Smooth muscle cell (in vitro differentiated cells): ENCODE data around the gene ETS2. TPM values are rescaled to one million over a fixed set of nuclear protein-coding genes. Genes with fewer than 3 reads are reported as not detected.

ENCODE experiments used
- DNase-seq: peaks from one replicate; lab custom pipeline; 2025; ENCODE audit not compliant: unreplicated experiment; lab: John Stamatoyannopoulos, UW
- H2AFZ ChIP-seq: fragments of 200-600 bp; sonication (generic); 2 replicates; pipeline ENCODE4 v1.6.0; 2016; ENCODE audit warnings: antibody characterized with exemption, low read depth, mild to moderate bottlenecking
- H3F3A ChIP-seq: fragments of 200-600 bp; sonication (generic); 2 replicates; pipeline ENCODE4 v1.6.0; 2017; ENCODE audit warnings: antibody characterized with exemption, low read depth
- H3K27ac ChIP-seq: fragments of 200-600 bp; sonication (generic); 2 replicates; pipeline ENCODE4 v1.5.1; 2016; ENCODE audit warnings: low read depth, mild to moderate bottlenecking
- H3K27me3 ChIP-seq: fragments of 200-600 bp; sonication (generic); 2 replicates; pipeline ENCODE4 v1.6.1; 2016; ENCODE audit warnings: low read depth, mild to moderate bottlenecking
- H3K36me3 ChIP-seq: fragments of 200-600 bp; sonication (generic); 2 replicates; pipeline ENCODE4 v1.5.1; 2016; ENCODE audit warnings: low read depth
- H3K4me1 ChIP-seq: fragments of 200-600 bp; sonication (generic); 2 replicates; pipeline ENCODE4 v1.5.1; 2016; ENCODE audit warnings: low read depth
- H3K4me2 ChIP-seq: fragments of 200-600 bp; sonication (generic); 2 replicates; pipeline ENCODE4 v1.6.0; 2016; ENCODE audit warnings: mild to moderate bottlenecking
- H3K4me3 ChIP-seq: fragments of 200-600 bp; sonication (generic); 2 replicates; pipeline ENCODE4 v1.5.1; 2016; ENCODE audit warnings: mild to moderate bottlenecking
- H3K79me2 ChIP-seq: fragments of 200-600 bp; sonication (generic); 2 replicates; pipeline ENCODE4 v1.6.0; 2016; ENCODE audit warnings: low read depth, mild to moderate bottlenecking
- H3K9ac ChIP-seq: fragments of 200-600 bp; sonication (generic); 2 replicates; pipeline ENCODE4 v1.6.0; 2016; ENCODE audit warnings: low read depth
- H3K9me3 ChIP-seq: fragments of 200-600 bp; sonication (generic); replicated peaks from 2 replicates; pipeline ENCODE4 v1.5.1; 2016; ENCODE audit warnings: low read depth
- H4K20me1 ChIP-seq: fragments of 200-600 bp; sonication (generic); 2 replicates; pipeline ENCODE4 v1.6.0; 2016; ENCODE audit warnings: low read depth
- WGBS: methylation state at CpG from one replicate; pipeline ENCODE4 v1.1.7; 2016; ENCODE audit warnings: low lambda C conversion rate; 5-methylcytosine and 5-hydroxymethylcytosine counted together
- polyA plus RNA-seq: library from polyadenylated mRNA; unstranded; fragments of >200 nt; fragmentation: Nextera tagmentation; extraction: Ambion mirVana; gene quantifications from 2 replicates; pipeline ENCODE4 v1.2.1, GENCODE V29; 2016
- total RNA-seq: library from RNA; depleted of rRNA; stranded (reverse); fragments of >200 nt; gene quantifications from 2 replicates; pipeline ENCODE4 v1.2.3, GENCODE V29; 2014
- TF ChIP-seq, protein P1 (sequence below): fragments of 200-600 bp; sonication (generic); IDR thresholded peaks from 2 replicates; pipeline ENCODE4 v1.5.1; 2017; ENCODE audit warnings: borderline replicate concordance, mild to moderate bottlenecking, antibody characterized with exemption; ENCODE audit not compliant: insufficient read depth, poor library complexity, severe bottlenecking

The ETS2 gene
- total and polyA plus RNA-seq, 2 experiments from 2014 or later = 65.9 to 77.7 TPM

DNA sequence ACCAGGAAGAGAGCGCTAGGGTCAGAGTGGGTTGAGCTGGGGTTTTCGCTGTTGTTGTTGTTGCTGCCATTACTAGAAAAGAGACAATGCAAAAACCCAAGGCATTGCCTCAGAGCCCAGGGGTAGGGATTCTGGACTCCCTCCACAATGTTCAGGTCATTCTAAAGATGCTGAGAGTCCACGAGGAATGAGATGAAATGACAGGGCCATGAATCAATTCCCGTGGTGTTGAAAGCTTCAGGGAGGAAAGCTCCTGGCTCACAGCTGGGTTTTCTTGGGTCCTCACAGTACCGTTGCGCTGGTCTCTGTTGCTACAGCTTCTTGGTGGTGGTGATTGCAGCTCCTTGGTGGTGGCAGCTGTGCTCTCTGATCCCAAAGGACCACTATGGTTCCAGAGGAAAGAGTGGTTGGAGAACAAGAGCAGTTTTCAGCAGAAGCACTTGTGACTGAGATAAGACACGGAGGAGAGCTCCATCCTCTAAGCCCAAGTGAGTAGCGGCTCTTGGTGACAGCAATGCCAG lies 58.2 kb downstream of the ETS2 start:
- Histone ChIP-seq H3K27me3 (no peaks in the 10 kb centered on the region), H3K36me3 (no peaks in the 10 kb centered on the region), H3F3A (no peaks in the 10 kb centered on the region), H3K4me1 (peaks cover 2% of the 10 kb centered on the region), H3K27ac (no peak overlapping the region), H4K20me1 (no peaks in the 10 kb centered on the region), H3K4me2 (no peak overlapping the region), H3K79me2 (no peaks in the 10 kb centered on the region), H3K9ac (no peak overlapping the region), H3K9me3 (no peaks in the 10 kb centered on the region), H3K4me3 (no peak overlapping the region), H2AFZ (no peak overlapping the region)
- DNase-seq = no peak
- WGBS = 78% methylated on average over 8 of the region's 8 CpGs
- TF ChIP-seq, protein P1, sequence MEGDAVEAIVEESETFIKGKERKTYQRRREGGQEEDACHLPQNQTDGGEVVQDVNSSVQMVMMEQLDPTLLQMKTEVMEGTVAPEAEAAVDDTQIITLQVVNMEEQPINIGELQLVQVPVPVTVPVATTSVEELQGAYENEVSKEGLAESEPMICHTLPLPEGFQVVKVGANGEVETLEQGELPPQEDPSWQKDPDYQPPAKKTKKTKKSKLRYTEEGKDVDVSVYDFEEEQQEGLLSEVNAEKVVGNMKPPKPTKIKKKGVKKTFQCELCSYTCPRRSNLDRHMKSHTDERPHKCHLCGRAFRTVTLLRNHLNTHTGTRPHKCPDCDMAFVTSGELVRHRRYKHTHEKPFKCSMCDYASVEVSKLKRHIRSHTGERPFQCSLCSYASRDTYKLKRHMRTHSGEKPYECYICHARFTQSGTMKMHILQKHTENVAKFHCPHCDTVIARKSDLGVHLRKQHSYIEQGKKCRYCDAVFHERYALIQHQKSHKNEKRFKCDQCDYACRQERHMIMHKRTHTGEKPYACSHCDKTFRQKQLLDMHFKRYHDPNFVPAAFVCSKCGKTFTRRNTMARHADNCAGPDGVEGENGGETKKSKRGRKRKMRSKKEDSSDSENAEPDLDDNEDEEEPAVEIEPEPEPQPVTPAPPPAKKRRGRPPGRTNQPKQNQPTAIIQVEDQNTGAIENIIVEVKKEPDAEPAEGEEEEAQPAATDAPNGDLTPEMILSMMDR = no peak

DNA sequence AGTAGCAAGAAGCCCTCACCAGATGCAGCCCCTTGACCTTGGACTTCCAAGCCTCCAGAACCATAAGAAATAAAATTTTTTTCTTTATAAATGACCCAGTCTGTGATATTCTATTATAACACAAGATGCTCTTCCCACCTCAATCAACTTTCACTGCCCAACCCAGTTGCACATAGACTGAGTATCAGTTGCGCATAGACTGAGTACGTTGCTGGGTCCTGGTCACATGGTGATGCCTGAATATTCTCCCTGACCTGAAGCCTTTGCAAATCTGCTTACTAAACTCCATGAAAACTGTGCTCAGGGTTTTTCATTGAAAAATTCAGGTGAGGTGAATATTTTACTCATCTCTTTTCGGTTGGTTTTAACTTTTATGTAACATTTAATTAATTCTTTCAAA lies 59.2 kb downstream of the ETS2 start:
- 58% methylated on average over 3 of the region's 3 CpGs for WGBS
- DNase-seq = no peak
- TF ChIP-seq, protein P1 = no peak
- H3K4me1 ChIP-seq = peaks cover 2% of the 10 kb centered on the region
- H3K27me3 ChIP-seq = no peaks in the 10 kb centered on the region
- no peak overlapping the region for H3K4me2 ChIP-seq
- H2AFZ ChIP-seq = no peak overlapping the region
- H3K4me3 ChIP-seq = no peak overlapping the region
- no peaks in the 10 kb centered on the region for H3K79me2 ChIP-seq
- H3K27ac ChIP-seq = no peak overlapping the region
- no peaks in the 10 kb centered on the region for H3K36me3 ChIP-seq
- no peaks in the 10 kb centered on the region for H3F3A ChIP-seq
- H3K9ac ChIP-seq = no peak overlapping the region
- no peaks in the 10 kb centered on the region for H3K9me3 ChIP-seq
- no peaks in the 10 kb centered on the region for H4K20me1 ChIP-seq

DNA sequence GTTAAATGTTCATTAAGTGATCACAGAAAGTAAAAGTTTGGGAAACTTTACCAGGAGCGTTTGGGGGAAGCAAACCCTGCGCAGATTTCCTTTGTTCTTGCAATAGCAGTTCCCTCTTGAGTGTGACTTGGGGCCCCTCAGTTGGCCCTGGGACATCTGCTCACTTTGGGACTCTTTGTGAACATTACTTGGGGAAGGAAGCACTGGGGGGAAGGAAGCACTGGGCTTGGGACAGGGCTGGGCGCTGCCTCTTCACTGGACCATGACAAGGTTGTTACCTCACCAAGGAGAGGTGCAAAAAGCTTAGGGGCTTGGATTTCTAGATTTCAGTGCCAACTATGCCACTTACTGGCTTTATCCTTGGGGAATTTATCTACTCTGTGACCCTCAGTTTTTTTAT lies 63.5 kb downstream of the ETS2 start:
- Histone ChIP-seq H3K4me1 (no peaks in the 10 kb centered on the region), H3K79me2 (no peaks in the 10 kb centered on the region)
- WGBS = 96% methylated on average over 3 of the region's 3 CpGs

DNA sequence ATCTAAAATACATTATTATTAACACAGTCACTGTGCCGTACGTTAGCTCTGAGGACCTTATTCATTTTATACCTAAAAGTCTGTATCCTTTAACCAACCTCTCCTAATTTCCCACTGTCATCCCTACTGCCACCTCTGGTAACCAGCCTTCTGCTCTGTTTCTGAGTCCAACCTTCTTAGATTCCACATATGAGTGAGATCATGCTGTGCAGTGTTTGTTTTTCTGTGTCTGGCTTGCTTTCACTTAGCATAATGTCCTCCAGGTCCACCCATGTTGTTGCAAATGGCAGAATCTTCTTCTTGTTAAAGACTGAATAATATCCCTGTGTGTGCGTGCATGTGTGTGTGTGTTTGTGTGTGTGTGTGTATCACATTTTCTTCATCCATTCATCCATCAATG lies 64.2 kb downstream of the ETS2 start:
- Histone ChIP-seq H3K4me3 (no peak overlapping the region), H3K79me2 (no peaks in the 10 kb centered on the region), H2AFZ (no peak overlapping the region), H3K9me3 (no peaks in the 10 kb centered on the region), H3K4me1 (no peaks in the 10 kb centered on the region), H3F3A (no peaks in the 10 kb centered on the region), H3K27ac (no peak overlapping the region), H4K20me1 (no peaks in the 10 kb centered on the region), H3K27me3 (no peaks in the 10 kb centered on the region), H3K4me2 (no peak overlapping the region), H3K36me3 (no peaks in the 10 kb centered on the region), H3K9ac (no peak overlapping the region)
- 94% methylated on average over 3 of the region's 3 CpGs for WGBS
- no peak for DNase-seq
- TF ChIP-seq, protein P1 = no peak

More for the DNA sequence above, 63.5 kb downstream of the ETS2 start:
- no peak overlapping the region for H3K4me2 ChIP-seq
- no peak overlapping the region for H3K4me3 ChIP-seq
- no peak overlapping the region for H2AFZ ChIP-seq
- no peak overlapping the region for H3K27ac ChIP-seq
- no peaks in the 10 kb centered on the region for H3K36me3 ChIP-seq
- H4K20me1 ChIP-seq = no peaks in the 10 kb centered on the region
- H3K9ac ChIP-seq = no peak overlapping the region
- no peaks in the 10 kb centered on the region for H3K9me3 ChIP-seq
- no peaks in the 10 kb centered on the region for H3K27me3 ChIP-seq
- TF ChIP-seq, protein P1 = no peak
- no peaks in the 10 kb centered on the region for H3F3A ChIP-seq
- no peak for DNase-seq
